ENCODE measurements around the gene BPIFA2. TPM values are rescaled to one million over a fixed set of nuclear protein-coding genes. Genes with fewer than 3 reads are reported as not detected.

The BPIFA2 gene
- polyA plus RNA-seq, 1 experiment, result not detected

GRCh38 chr20:33210371-33210770 is 42.4 kb downstream of the BPIFA2 start:
- no peaks in the 10 kb centered on the region for H3K27me3 ChIP-seq (ENCODE audit: control insufficient read depth, insufficient read depth, low read length)
- CTCF ChIA-PET, result no interaction called here
- H3K9me3 ChIP-seq (ENCODE audit: control insufficient read depth, insufficient read depth, low read length), result no peaks in the 10 kb centered on the region
- H3K27ac ChIP-seq (ENCODE audit: low read depth, low read length), result no peak overlapping the region
- no peak for TF ChIP-seq CTCF (IDR thresholded peaks at IDR 0.05; ENCODE audit: low read depth, low read length)
- DNase-seq (ENCODE audit: low read depth, low spot score), result no peak
- H3K4me3 ChIP-seq (ENCODE audit: low read depth, low read length), result no peak overlapping the region
- POLR2A ChIA-PET, result no interaction called here

- CTCF ChIA-PET, result no interaction called here
- Histone ChIP-seq H3K9me3 (ENCODE audit: control insufficient read depth, insufficient read depth, low read length) (no peaks in the 10 kb centered on the region), H3K27me3 (ENCODE audit: control insufficient read depth, insufficient read depth, low read length) (no peaks in the 10 kb centered on the region), H3K4me3 (ENCODE audit: low read depth, low read length) (no peak overlapping the region), H3K27ac (ENCODE audit: low read depth, low read length) (no peak overlapping the region)
- POLR2A ChIA-PET, result no interaction called here
- DNase-seq (ENCODE audit: low read depth, low spot score), result no peak
- peak; percentile 43 for TF ChIP-seq CTCF (IDR thresholded peaks at IDR 0.05; ENCODE audit: low read depth, low read length)
Measured at GRCh38 chr20:33211817-33212424, 44.0 kb downstream of the BPIFA2 start.

GRCh38 chr20:33217052-33217451 is 49.1 kb downstream of the BPIFA2 start, which contains the start of gene BPIFA3:
Gene BPIFA3, plus strand, starts transcription at chr20:33217352. Its CDS starts 185 bp downstream, at chr20:33217537.
- Histone ChIP-seq H3K9me3 (ENCODE audit: control insufficient read depth, insufficient read depth, low read length) (no peaks in the 10 kb centered on the region), H3K27ac (ENCODE audit: low read depth, low read length) (no peak within 1 kb of the TSS), H3K4me3 (ENCODE audit: low read depth, low read length) (no peak within 1 kb of the TSS), H3K27me3 (ENCODE audit: control insufficient read depth, insufficient read depth, low read length) (no peaks in the 10 kb centered on the region)
- ChIA-PET CTCF (no interaction called here), POLR2A (no interaction called here)
- TF ChIP-seq CTCF (IDR thresholded peaks at IDR 0.05; ENCODE audit: low read depth, low read length), result no peak
- no peak for DNase-seq (ENCODE audit: low read depth, low spot score)

- TF ChIP-seq CTCF (IDR thresholded peaks at IDR 0.05; ENCODE audit: low read depth, low read length), result no peak
- Histone ChIP-seq H3K9me3 (ENCODE audit: control insufficient read depth, insufficient read depth, low read length) (no peaks in the 10 kb centered on the region), H3K27ac (ENCODE audit: low read depth, low read length) (no peak overlapping the region), H3K27me3 (ENCODE audit: control insufficient read depth, insufficient read depth, low read length) (no peaks in the 10 kb centered on the region), H3K4me3 (ENCODE audit: low read depth, low read length) (no peak overlapping the region)
- ChIA-PET POLR2A (no interaction called here), CTCF (no interaction called here)
- DNase-seq (ENCODE audit: low read depth, low spot score), result no peak
Measured at GRCh38 chr20:33224399-33224798, 56.4 kb downstream of the BPIFA2 start.

GRCh38 chr20:33229843-33230242 is 61.9 kb downstream of the BPIFA2 start:
- no peak overlapping the region for H3K27ac ChIP-seq (ENCODE audit: low read depth, low read length)
- H3K4me3 ChIP-seq (ENCODE audit: low read depth, low read length), result no peak overlapping the region
- ChIA-PET POLR2A (no interaction called here), CTCF (no interaction called here)
- H3K9me3 ChIP-seq (ENCODE audit: control insufficient read depth, insufficient read depth, low read length), result no peaks in the 10 kb centered on the region
- no peak for TF ChIP-seq CTCF (IDR thresholded peaks at IDR 0.05; ENCODE audit: low read depth, low read length)
- H3K27me3 ChIP-seq (ENCODE audit: control insufficient read depth, insufficient read depth, low read length), result no peaks in the 10 kb centered on the region
- no peak for DNase-seq (ENCODE audit: low read depth, low spot score)

Other genes starting within 250 kb of the BPIFA2 start
- gene SUN5, start 163.7 kb upstream of the BPIFA2 start, polyA plus RNA-seq (2011; rRNA removed), result not detected in 2 replicates
- gene BPIFB2, start 160.5 kb upstream of the BPIFA2 start, polyA plus RNA-seq (2011; rRNA removed), result not detected in 2 replicates
- not detected in 2 replicates for gene BPIFB6, start 136.5 kb upstream of the BPIFA2 start, polyA plus RNA-seq (2011; rRNA removed)
- not detected in 2 replicates for gene BPIFB3, start 114.3 kb upstream of the BPIFA2 start, polyA plus RNA-seq (2011; rRNA removed)
- gene BPIFB4, start 88.5 kb upstream of the BPIFA2 start, polyA plus RNA-seq (2011; rRNA removed), result not detected in 2 replicates
- gene BPIFA3, start 49.2 kb downstream of the BPIFA2 start, polyA plus RNA-seq (2011; rRNA removed), result not detected in 2 replicates
- gene BPIFA1, start 67.8 kb downstream of the BPIFA2 start, polyA plus RNA-seq (2011; rRNA removed), result not detected in 2 replicates
- gene BPIFB1, start 115.1 kb downstream of the BPIFA2 start, polyA plus RNA-seq (2011; rRNA removed), result not detected in 2 replicates
- 24.6 and 25.6 TPM in 2 replicates for gene CDK5RAP1, start 233.4 kb downstream of the BPIFA2 start, polyA plus RNA-seq (2011; rRNA removed)